Measurements from ENCODE around the gene LRRC36.

- no peak for TF ChIP-seq EZH2phosphoT487 (IDR thresholded peaks at IDR 0.05; ENCODE audit: borderline replicate concordance)
- no peak for TF ChIP-seq CTCF (conservative IDR thresholded peaks at IDR 0.05; ENCODE audit: low read length)
Measured at GRCh38 chr16:67370661-67371060, 44.0 kb downstream of the LRRC36 start.

Data from Loucy (cell line).